Left ventricle myocardium inferior (tissue), 1 donor: ENCODE measurements around the gene MYADML2. TPM values are rescaled to one million over a fixed set of nuclear protein-coding genes. Genes with fewer than 3 reads are reported as not detected.

Experiments
- DNase-seq: peaks from one replicate; pipeline ENCODE4 v3.0.0-alpha.2; 2020
- H3K27ac ChIP-seq: fragments of 200-600 bp; replicated peaks from 2 replicates; pipeline ENCODE4 v1.8.0; 2021
- H3K27me3 ChIP-seq: fragments of 200-600 bp; 2 replicates; pipeline ENCODE4 v1.8.0; 2021; ENCODE audit warnings: low read depth
- H3K36me3 ChIP-seq: fragments of 200-600 bp; 2 replicates; pipeline ENCODE4 v1.8.0; 2021
- H3K4me1 ChIP-seq: fragments of 200-600 bp; 2 replicates; pipeline ENCODE4 v1.8.0; 2021
- H3K4me3 ChIP-seq: fragments of 200-600 bp; 2 replicates; pipeline ENCODE4 v1.8.0; 2021; ENCODE audit warnings: mild to moderate bottlenecking, moderate library complexity
- H3K9me3 ChIP-seq: fragments of 200-600 bp; replicated peaks from 2 replicates; pipeline ENCODE4 v1.8.0; 2021
- intact Hi-C: fragments of 100-400 bp; cut with micrococcal nuclease; formaldehyde crosslinking; loops from one replicate; pipeline ENCODE4 v1.11.0; 2022
- total RNA-seq: library from RNA; stranded (reverse); fragmentation: NEBNext Ultra II Directional; extraction: Animal tissue kit (Norgen Biotek cat#: 25700); gene quantifications from one replicate; pipeline ENCODE4 v1.2.1, GENCODE V29; 2021
- TF ChIP-seq, protein P1 (sequence below): fragments of 200-600 bp; IDR thresholded peaks from 2 replicates; pipeline ENCODE4 v1.8.0; 2021; ENCODE audit warnings: antibody characterized with exemption, mild to moderate bottlenecking, borderline replicate concordance
- donor health status: DM: no; HTN: yes; CAD: no; lungs with severe emphysema.

The MYADML2 gene
- total RNA-seq, 1 donor from 2014 or later: 7.2 TPM

DNA sequence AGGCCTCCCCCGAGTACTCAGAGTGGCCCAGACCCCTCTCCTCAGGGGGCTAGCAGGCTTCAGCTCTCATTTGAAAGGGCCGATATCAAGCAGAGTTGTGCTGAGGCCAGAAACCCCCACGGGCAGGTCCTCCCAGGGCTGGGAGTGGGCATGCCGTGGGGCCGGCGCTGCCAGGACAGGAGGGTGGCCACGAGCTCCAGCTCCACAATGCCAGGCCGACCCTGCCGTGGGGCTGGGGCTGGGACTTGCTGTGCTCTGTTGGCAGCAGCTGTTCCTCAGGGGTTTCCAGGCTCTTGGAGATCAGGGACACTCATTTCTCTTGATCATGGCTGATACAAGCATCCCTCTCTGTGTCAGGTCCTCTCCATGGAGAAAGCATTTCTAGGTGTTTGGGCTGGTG lies 48.1 kb downstream of the MYADML2 start:
- H3K4me3 ChIP-seq: no peak overlapping the region
- H3K27me3 ChIP-seq: no peaks in the 10 kb centered on the region
- TF ChIP-seq, protein P1, sequence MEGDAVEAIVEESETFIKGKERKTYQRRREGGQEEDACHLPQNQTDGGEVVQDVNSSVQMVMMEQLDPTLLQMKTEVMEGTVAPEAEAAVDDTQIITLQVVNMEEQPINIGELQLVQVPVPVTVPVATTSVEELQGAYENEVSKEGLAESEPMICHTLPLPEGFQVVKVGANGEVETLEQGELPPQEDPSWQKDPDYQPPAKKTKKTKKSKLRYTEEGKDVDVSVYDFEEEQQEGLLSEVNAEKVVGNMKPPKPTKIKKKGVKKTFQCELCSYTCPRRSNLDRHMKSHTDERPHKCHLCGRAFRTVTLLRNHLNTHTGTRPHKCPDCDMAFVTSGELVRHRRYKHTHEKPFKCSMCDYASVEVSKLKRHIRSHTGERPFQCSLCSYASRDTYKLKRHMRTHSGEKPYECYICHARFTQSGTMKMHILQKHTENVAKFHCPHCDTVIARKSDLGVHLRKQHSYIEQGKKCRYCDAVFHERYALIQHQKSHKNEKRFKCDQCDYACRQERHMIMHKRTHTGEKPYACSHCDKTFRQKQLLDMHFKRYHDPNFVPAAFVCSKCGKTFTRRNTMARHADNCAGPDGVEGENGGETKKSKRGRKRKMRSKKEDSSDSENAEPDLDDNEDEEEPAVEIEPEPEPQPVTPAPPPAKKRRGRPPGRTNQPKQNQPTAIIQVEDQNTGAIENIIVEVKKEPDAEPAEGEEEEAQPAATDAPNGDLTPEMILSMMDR: no peak
- H3K36me3 ChIP-seq: peaks cover 68% of the 10 kb centered on the region
- no peak for DNase-seq
- no peak overlapping the region for H3K27ac ChIP-seq
- peaks cover 18% of the 10 kb centered on the region for H3K4me1 ChIP-seq
- no peaks in the 10 kb centered on the region for H3K9me3 ChIP-seq
- intact Hi-C loops: no loop called here

DNA sequence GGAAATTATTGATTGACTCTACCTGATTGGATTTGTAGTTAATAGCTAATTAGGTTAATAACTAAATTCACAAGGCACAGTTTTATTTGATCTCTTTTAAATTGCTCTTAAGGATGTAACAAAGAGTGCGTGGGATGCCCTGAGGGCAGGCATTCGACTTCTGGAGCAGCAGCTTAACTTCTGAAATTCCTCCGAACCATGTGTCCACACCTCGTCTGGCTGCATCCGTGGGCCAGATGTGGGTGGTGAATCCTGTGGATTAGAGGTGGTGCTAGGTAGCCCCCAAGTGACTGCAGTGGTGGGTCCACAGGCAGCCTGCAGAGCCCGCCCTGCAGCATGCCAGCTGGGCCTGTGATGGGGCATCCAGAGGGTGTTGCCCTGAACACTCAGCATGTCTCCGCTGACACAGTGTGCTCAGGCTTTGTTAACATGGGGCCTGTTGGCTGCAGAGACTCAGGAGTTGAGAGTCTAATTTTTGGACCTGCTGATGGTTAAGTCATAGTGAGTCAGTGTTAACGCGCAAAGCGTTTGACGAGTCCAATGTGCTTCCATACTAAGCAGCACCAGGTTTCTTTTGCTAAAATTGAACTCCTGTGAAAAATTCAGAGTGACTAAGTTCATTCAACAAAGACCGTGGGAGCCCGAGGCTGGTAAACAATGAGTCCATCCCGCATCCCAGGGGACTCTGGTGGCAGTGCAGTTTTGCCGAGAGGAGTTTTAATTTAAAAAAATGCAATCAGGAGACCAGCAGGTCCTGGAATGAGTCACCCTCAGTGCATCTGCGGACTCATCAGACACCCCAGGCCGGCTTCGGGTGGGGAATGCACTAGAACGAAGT lies 48.8 kb downstream of the MYADML2 start:
- H3K36me3 ChIP-seq: peaks cover 72% of the 10 kb centered on the region
- TF ChIP-seq, protein P1: no peak
- no peaks in the 10 kb centered on the region for H3K27me3 ChIP-seq
- H3K27ac ChIP-seq: no peak overlapping the region
- peaks cover 20% of the 10 kb centered on the region for H3K4me1 ChIP-seq
- no peak for DNase-seq
- intact Hi-C loops: no loop called here
- H3K4me3 ChIP-seq: no peak overlapping the region
- H3K9me3 ChIP-seq: no peaks in the 10 kb centered on the region

DNA sequence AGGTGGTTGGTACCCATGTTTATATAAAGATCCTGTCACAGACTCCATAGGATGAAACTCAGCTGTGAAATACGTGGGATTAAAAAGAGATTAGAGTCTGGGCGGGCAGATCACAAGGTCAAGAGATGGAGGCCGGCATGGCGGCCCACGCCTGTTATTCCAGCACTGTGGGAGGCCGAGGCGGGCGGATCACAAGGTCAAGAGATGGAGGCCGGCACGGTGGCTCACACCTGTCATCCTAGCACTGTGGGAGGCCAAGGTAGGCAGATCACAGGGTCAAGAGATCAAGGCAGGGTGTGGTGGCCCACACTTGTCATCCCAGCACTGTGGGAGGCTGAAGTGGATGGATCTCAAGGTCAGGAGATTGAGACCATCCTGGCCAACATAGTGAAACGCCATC lies 51.6 kb downstream of the MYADML2 start:
- Histone ChIP-seq H3K36me3 (peaks cover 69% of the 10 kb centered on the region), H3K27me3 (no peaks in the 10 kb centered on the region), H3K27ac (no peak overlapping the region), H3K4me1 (peaks cover 28% of the 10 kb centered on the region), H3K9me3 (no peaks in the 10 kb centered on the region), H3K4me3 (no peak overlapping the region)
- TF ChIP-seq, protein P1: no peak
- DNase-seq: no peak
- intact Hi-C loops: no loop called here

DNA sequence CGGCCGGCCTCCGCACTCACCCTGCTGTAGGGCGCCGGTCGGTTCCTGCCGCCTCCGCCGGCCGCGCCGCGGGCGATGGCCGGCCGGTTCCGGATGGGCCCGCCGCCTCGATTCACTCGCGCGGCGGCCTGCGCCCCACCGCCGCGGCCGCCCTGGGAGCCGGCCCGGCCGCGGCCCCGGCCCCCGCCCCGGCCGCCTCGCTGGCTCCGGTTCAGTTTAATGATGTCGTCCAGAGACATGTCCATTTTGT lies 55.8 kb downstream of the MYADML2 start:
- intact Hi-C loops: no loop called here
- H3K9me3 ChIP-seq: no peaks in the 10 kb centered on the region
- TF ChIP-seq, protein P1: no peak
- H3K4me1 ChIP-seq: peaks cover 43% of the 10 kb centered on the region
- no peak for DNase-seq
- peaks cover 66% of the 10 kb centered on the region for H3K36me3 ChIP-seq
- no peaks in the 10 kb centered on the region for H3K27me3 ChIP-seq
- peak overlapping the region; percentile 94 for H3K4me3 ChIP-seq
- H3K27ac ChIP-seq: peak overlapping the region; percentile 93

DNA sequence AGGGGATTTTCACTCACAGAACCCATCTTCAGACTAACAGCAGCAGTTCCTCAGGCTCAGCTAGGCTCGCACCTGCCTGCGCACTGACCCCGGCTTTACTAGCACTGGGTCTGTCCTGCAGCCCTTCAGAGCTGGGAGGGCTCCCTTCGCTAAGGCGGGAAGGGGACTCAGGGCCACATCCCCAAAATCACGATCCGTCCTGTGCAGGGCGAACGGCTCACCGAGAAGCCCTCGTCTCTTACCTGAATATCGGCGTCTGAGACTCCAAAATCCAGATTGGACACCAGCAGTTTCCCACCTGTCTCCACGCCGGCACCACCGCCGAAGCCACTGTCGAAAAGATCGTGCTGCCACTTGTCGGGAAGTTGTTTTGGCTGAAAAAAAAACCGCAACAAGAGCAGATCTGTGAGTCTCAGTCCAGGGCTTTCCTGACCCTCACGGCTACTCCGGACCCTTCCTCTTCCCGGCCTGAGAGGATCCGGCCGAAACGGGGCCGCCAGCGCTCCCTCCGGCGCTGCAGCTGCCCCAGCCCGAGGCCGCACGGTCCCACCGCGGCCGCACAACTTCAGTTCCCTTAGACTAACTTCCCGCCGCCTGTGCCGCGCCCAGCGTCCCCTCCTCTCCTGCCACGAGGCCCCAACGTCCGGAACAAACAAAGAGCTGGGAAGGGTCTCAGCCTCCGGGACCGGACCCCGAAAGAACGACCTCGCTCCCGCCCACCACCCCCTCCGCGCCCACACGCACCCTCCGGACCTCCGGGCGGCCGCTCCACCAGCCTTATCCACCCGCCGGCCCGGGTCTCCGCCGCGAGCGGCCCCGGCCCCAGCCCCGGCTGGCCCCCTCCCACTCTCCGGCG lies 56.4 kb downstream of the MYADML2 start:
- DNase-seq: no peak
- Histone ChIP-seq H3K36me3 (peaks cover 65% of the 10 kb centered on the region), H3K27ac (peak overlapping the region; percentile 93), H3K4me3 (peak overlapping the region; percentile 94), H3K27me3 (no peaks in the 10 kb centered on the region), H3K9me3 (no peaks in the 10 kb centered on the region), H3K4me1 (peaks cover 49% of the 10 kb centered on the region)
- intact Hi-C loops: no loop called here
- TF ChIP-seq, protein P1: no peak

Other genes starting within 250 kb of the MYADML2 start
- 157 TPM for gene MRPL12, start 243.9 kb downstream of the MYADML2 start, total RNA-seq
- gene SLC25A10, start 234.9 kb downstream of the MYADML2 start, total RNA-seq: 8.2 TPM
- not detected for gene GCGR, start 143.1 kb downstream of the MYADML2 start, total RNA-seq
- 110 TPM for gene MCRIP1, start 113.9 kb downstream of the MYADML2 start, total RNA-seq
- gene PPP1R27, start 112.2 kb downstream of the MYADML2 start, total RNA-seq: 0.25 TPM
- 267 TPM for gene P4HB, start 86.7 kb downstream of the MYADML2 start, total RNA-seq
- 95.1 TPM for gene ARHGDIA, start 75.9 kb downstream of the MYADML2 start, total RNA-seq
- gene ALYREF, start 55.6 kb downstream of the MYADML2 start, total RNA-seq: 32.1 TPM
- gene ANAPC11, start 55.5 kb downstream of the MYADML2 start, total RNA-seq: 161 TPM
- gene NPB, start 45.0 kb downstream of the MYADML2 start, total RNA-seq: 0.19 TPM
- 48.1 TPM for gene PCYT2, start 35.8 kb downstream of the MYADML2 start, total RNA-seq
- gene SIRT7, start 29.1 kb downstream of the MYADML2 start, total RNA-seq: 8.5 TPM
- gene MAFG, start 19.5 kb downstream of the MYADML2 start, total RNA-seq: 24.3 TPM
- 3.8 TPM for gene PYCR1, start 9.9 kb downstream of the MYADML2 start, total RNA-seq
- gene NOTUM, start 14.0 kb upstream of the MYADML2 start, total RNA-seq: not detected
- gene ASPSCR1, start 30.4 kb upstream of the MYADML2 start, total RNA-seq: 27.5 TPM
- 26.3 TPM for gene CENPX, start 75.6 kb upstream of the MYADML2 start, total RNA-seq
- 4.3 TPM for gene LRRC45, start 76.1 kb upstream of the MYADML2 start, total RNA-seq
- 0.82 TPM for gene RAC3, start 84.4 kb upstream of the MYADML2 start, total RNA-seq
- gene DCXR, start 90.5 kb upstream of the MYADML2 start, total RNA-seq: 219 TPM
- 21.1 TPM for gene RFNG, start 104.6 kb upstream of the MYADML2 start, total RNA-seq
- gene GPS1, start 104.7 kb upstream of the MYADML2 start, total RNA-seq: 85.9 TPM
- 64.6 TPM for gene DUS1L, start 118.6 kb upstream of the MYADML2 start, total RNA-seq
- 13.6 TPM for gene FASN, start 151.0 kb upstream of the MYADML2 start, total RNA-seq